SK-N-SH (cell line): ENCODE measurements around the gene C7. TPM values are rescaled to one million over a fixed set of nuclear protein-coding genes. Genes with fewer than 3 reads are reported as not detected.

Source experiments
- CTCF ChIA-PET: fragments of 300-600, 350-600 bp; formaldehyde crosslinking; extraction: SDS; loops from one replicate; lab custom pipeline; 2021; lab: Yijun Ruan, JAX
- POLR2A ChIA-PET: fragments of 350-600 bp; sonication (Branson Sonifier 250); formaldehyde crosslinking; extraction: SDS; loops from one replicate; lab custom pipeline; 2020; ENCODE audit warnings: antibody characterized with exemption, inconsistent platforms; lab: Yijun Ruan, JAX
- DNase-seq: peaks from one replicate; pipeline ENCODE4 v3.0.0; 2012
- H2AFZ ChIP-seq: fragments of 200-600 bp; sonication (generic); 2 replicates; pipeline ENCODE4 v1.8.1; 2016; ENCODE audit warnings: antibody characterized with exemption, mild to moderate bottlenecking, low read depth
- H3F3A ChIP-seq: fragments of 200-600 bp; sonication (generic); replicated peaks from 2 replicates; pipeline ENCODE3; 2016; ENCODE audit warnings: antibody characterized with exemption, mild to moderate bottlenecking; ENCODE audit not compliant: insufficient read depth
- H3K27ac ChIP-seq, 2 experiments: fragments of 200-500 bp in 1 of 2; fragments of 200-600 bp in 1 of 2; sonication (Bioruptor generic) in 1 of 2; sonication (generic), shearing (Covaris generic) in 1 of 2; 2 replicates each; pipeline versions ENCODE4 v1.5.1 to v1.6.1; 2014 to 2016; ENCODE audit warnings: low read depth in 2 of 2, inconsistent platforms in 1 of 2, low read length in 1 of 2, mild to moderate bottlenecking in 1 of 2, mixed read lengths in 1 of 2
- H3K27me3 ChIP-seq: fragments of 200-600 bp; sonication (generic), shearing (Covaris generic); 2 replicates; pipeline ENCODE4 v1.6.1; 2016; ENCODE audit warnings: mixed run types; ENCODE audit not compliant: insufficient read depth
- H3K36me3 ChIP-seq, 2 experiments: fragments of 200-500 bp in 1 of 2; fragments of 200-600 bp in 1 of 2; sonication (Bioruptor generic) in 1 of 2; sonication (generic) in 1 of 2; replicated peaks in 1 of 2; 2 replicates each; pipeline versions ENCODE3 to v1.5.1; 2014 to 2016; ENCODE audit warnings: low read length in 1 of 2, mild to moderate bottlenecking in 1 of 2; ENCODE audit not compliant: insufficient read depth in 2 of 2, control insufficient read depth in 1 of 2
- H3K4me1 ChIP-seq, 2 experiments: fragments of 200-500 bp in 1 of 2; fragments of 200-600 bp in 1 of 2; sonication (Bioruptor generic) in 1 of 2; sonication (generic), shearing (Covaris generic) in 1 of 2; 2 replicates each; pipeline versions ENCODE4 v1.5.1 to v1.6.1; 2014 to 2016; ENCODE audit warnings: low read depth in 1 of 2, low read length in 1 of 2, mixed run types in 1 of 2; ENCODE audit not compliant: insufficient read depth in 2 of 2, control insufficient read depth in 1 of 2
- H3K4me2 ChIP-seq: fragments of 200-600 bp; sonication (generic), shearing (Covaris generic); 2 replicates; pipeline ENCODE4 v1.6.1; 2017; ENCODE audit warnings: mixed run types
- H3K4me3 ChIP-seq, 2 experiments: fragments of 200-500 bp in 1 of 2; fragments of 200-600 bp in 1 of 2; sonication (Bioruptor generic) in 1 of 2; sonication (generic), shearing (Covaris generic) in 1 of 2; 2 replicates each; pipeline versions ENCODE4 v1.5.1 to v1.8.1; 2014 to 2016; ENCODE audit warnings: low read depth in 2 of 2, inconsistent platforms in 1 of 2, low read length in 1 of 2, mild to moderate bottlenecking in 1 of 2, mixed read lengths in 1 of 2, moderate library complexity in 1 of 2
- H3K79me2 ChIP-seq: fragments of 200-600 bp; sonication (generic); 2 replicates; pipeline ENCODE4 v1.8.1; 2017; ENCODE audit warnings: mild to moderate bottlenecking; ENCODE audit not compliant: insufficient read depth
- H3K9ac ChIP-seq: fragments of 200-600 bp; sonication (generic); 2 replicates; pipeline ENCODE4 v1.6.1; 2017; ENCODE audit warnings: mixed run types
- H3K9me2 ChIP-seq: fragments of 200-600 bp; sonication (generic); 2 replicates; pipeline ENCODE4 v1.6.1; 2017; ENCODE audit warnings: mixed run types
- H3K9me3 ChIP-seq: fragments of 200-600 bp; sonication (generic); 2 replicates; pipeline ENCODE4 v1.6.1; 2017; ENCODE audit warnings: mixed run types, mild to moderate bottlenecking, moderate library complexity
- H4K20me1 ChIP-seq: fragments of 200-600 bp; sonication (generic); 2 replicates; pipeline ENCODE4 v1.6.1; 2017; ENCODE audit warnings: mild to moderate bottlenecking, mixed run types; ENCODE audit not compliant: insufficient read depth
- CHD2 ChIP-seq: fragments of 150-350 bp; IDR thresholded peaks from 2 replicates; pipeline ENCODE4 v1.6.1; 2018; ENCODE audit warnings: low read length; ENCODE audit not compliant: partially characterized antibody
- CTCF ChIP-seq: fragments of 200-600 bp; sonication (generic); IDR thresholded peaks from 2 replicates; pipeline ENCODE4 v1.6.1; 2017; ENCODE audit warnings: antibody characterized with exemption, mild to moderate bottlenecking, moderate library complexity
- ELF1 ChIP-seq: IDR thresholded peaks from 2 replicates; pipeline ENCODE4 v1.4.0; 2012
- EP300 ChIP-seq, 2 experiments: IDR thresholded peaks; 2 replicates each; pipeline versions ENCODE4 v1.4.0 to v1.6.1; 2012; ENCODE audit warnings: borderline replicate concordance in 1 of 2, low read depth in 1 of 2, low read length in 1 of 2
- FOXJ3 ChIP-seq: sonication (generic); formaldehyde crosslinking; IDR thresholded peaks from 2 replicates; pipeline ENCODE4 v1.5.1; 2020; ENCODE audit warnings: mild to moderate bottlenecking, missing genetic modification reagents
- FOXM1 ChIP-seq: IDR thresholded peaks from 2 replicates; pipeline ENCODE4 v1.4.0; 2012; ENCODE audit warnings: low read depth, mild to moderate bottlenecking
- GABPA ChIP-seq: IDR thresholded peaks from 2 replicates; pipeline ENCODE4 v1.4.0; 2012; ENCODE audit warnings: low read depth, mild to moderate bottlenecking
- GATA2 ChIP-seq: sonication (generic); formaldehyde crosslinking; IDR thresholded peaks from 2 replicates; pipeline ENCODE4 v1.5.0; 2020; ENCODE audit warnings: mild to moderate bottlenecking, missing genetic modification reagents
- IRF3 ChIP-seq: fragments of 150-350 bp; IDR thresholded peaks from 2 replicates; pipeline ENCODE4 v1.6.1; 2016; ENCODE audit warnings: mild to moderate bottlenecking, low read depth, low read length
- JUND ChIP-seq: IDR thresholded peaks from 2 replicates; pipeline ENCODE4 v1.4.0; 2012
- NFIC ChIP-seq: IDR thresholded peaks from 2 replicates; pipeline ENCODE4 v1.4.0; 2012; ENCODE audit warnings: borderline replicate concordance
- POLR2AphosphoS5 ChIP-seq: IDR thresholded peaks from 2 replicates; pipeline ENCODE4 v1.6.1; 2012; ENCODE audit warnings: low read depth, low read length
- RAD21 ChIP-seq: IDR thresholded peaks from 2 replicates; pipeline ENCODE4 v1.6.1; 2012; ENCODE audit warnings: mild to moderate bottlenecking, low read length
- RCOR1 ChIP-seq: fragments of 150-350 bp; IDR thresholded peaks from 2 replicates; pipeline ENCODE4 v1.6.1; 2017; ENCODE audit warnings: antibody characterized with exemption, low read length
- SIN3A ChIP-seq: IDR thresholded peaks from 2 replicates; pipeline ENCODE4 v1.6.1; 2012; ENCODE audit warnings: low read depth, mild to moderate bottlenecking, low read length, moderate library complexity, borderline replicate concordance
- SMC3 ChIP-seq: IDR thresholded peaks from 2 replicates; pipeline ENCODE4 v1.6.1; 2012; ENCODE audit warnings: low read depth, low read length, improper control_type of control experiment
- TEAD4 ChIP-seq: IDR thresholded peaks from 2 replicates; pipeline ENCODE4 v1.4.0; 2012; ENCODE audit warnings: mild to moderate bottlenecking, borderline replicate concordance; ENCODE audit not compliant: insufficient read depth
- YY1 ChIP-seq: IDR thresholded peaks from 2 replicates; pipeline ENCODE4 v1.4.0; 2012; ENCODE audit warnings: low read depth, mild to moderate bottlenecking
- WGBS: methylation state at CpG from one replicate; pipeline ENCODE4 v1.1.6; 2017; ENCODE audit warnings: low lambda C conversion rate; 5-methylcytosine and 5-hydroxymethylcytosine counted together
- polyA plus RNA-seq, 3 experiments: library from polyadenylated mRNA; depleted of rRNA; stranded (reverse); fragments of >200 nt; gene quantifications; 2 replicates each; pipeline ENCODE4 v1.2.3, GENCODE V29; 2012
- TF ChIP-seq, protein P1 (sequence below): IDR thresholded peaks from 2 replicates; pipeline ENCODE4; 2012

C7 gene
- polyA plus RNA-seq, 1 of the 3 experiments (the other 2 are of a cell fraction) = 11.1 TPM

DNA sequence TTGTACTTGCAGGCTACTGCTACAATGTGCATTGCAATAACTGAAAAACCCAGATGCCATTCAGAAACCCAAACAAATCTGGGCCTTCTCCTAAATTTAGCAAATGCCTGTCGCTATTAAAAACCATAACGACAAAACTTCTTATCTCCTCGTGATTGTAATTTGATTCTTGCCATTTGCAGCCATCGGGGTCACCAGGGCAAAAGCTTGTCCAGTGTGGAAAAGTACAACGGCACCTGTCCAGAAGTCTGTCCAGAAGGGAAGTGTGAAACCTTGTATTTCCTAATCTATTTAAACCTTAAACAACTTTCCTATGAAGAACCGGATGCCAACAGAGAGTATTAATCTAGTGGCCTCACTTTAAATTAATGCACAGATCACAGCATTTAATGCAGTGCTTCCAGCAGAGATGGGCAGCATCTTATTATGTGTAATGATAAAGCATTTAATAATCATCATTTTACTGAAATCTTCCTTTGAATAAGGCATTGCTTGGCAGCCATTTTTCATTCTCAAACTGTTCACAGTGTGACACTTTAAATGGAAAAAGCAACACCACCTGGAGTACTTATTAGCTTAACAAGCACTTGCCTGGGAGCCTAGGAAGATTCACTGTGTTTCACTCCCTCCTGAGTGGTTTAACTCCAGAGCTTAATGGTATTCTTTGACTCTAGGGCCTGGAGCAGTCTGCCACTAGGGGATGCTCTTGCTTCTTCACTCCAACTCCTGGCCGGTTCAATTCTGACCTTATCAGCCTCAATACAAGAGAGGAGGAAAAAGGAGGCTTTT lies 4.9 kb upstream of the C7 start:
- Histone ChIP-seq H3K4me3 (peak overlapping the region in 1 of 2 experiments; percentile 43; a peak in 1 of 4 replicates), H3K4me1 (peaks cover 0 to 13% of the 10 kb centered on the region in 2 experiments; a peak in 2 of 4 replicates), H3K9me2 (no peaks in the 10 kb centered on the region), H3K27ac (peak overlapping the region in 1 of 2 experiments; percentile 86; a peak in 2 of 4 replicates), H3K9me3 (no peaks in the 10 kb centered on the region), H4K20me1 (no peaks in the 10 kb centered on the region), H2AFZ (no peak overlapping the region; the same call in 1 of the 2 replicates), H3K9ac (no peak overlapping the region), H3K79me2 (no peaks in the 10 kb centered on the region), H3K4me2 (no peak overlapping the region), H3F3A (no peaks in the 10 kb centered on the region), H3K27me3 (no peaks in the 10 kb centered on the region), H3K36me3 (no peaks in the 10 kb centered on the region)
- DNase-seq = peak; percentile 67
- ChIA-PET CTCF (interaction anchor here (0.6 to 4.3 kb wide), 89 partner anchors 9 to 1153 kb away, joined by 3 to 44 read pairs (median 4); partner anchors contain the start of gene PLCXD3), POLR2A (interaction anchor here (0.7 to 1.4 kb wide), 3 partner anchors 603 to 889 kb away, joined by 3 to 4 read pairs (median 3); no protein-coding TSS in a partner anchor)
- WGBS = 17% methylated on average over 7 of the region's 7 CpGs
- TF ChIP-seq CHD2 = peak; percentile 32
- TF ChIP-seq RAD21 = peak; percentile 98
- TF ChIP-seq EP300 (IDR thresholded peaks at IDR 0.05; ENCODE audit: borderline replicate concordance in 1 of 2, low read depth in 1 of 2, low read length in 1 of 2) = peak in 1 of 2 experiments; percentile 37; a peak in 1 of 4 replicates
- peak; percentile 85 for TF ChIP-seq SMC3
- TF ChIP-seq, protein P1, sequence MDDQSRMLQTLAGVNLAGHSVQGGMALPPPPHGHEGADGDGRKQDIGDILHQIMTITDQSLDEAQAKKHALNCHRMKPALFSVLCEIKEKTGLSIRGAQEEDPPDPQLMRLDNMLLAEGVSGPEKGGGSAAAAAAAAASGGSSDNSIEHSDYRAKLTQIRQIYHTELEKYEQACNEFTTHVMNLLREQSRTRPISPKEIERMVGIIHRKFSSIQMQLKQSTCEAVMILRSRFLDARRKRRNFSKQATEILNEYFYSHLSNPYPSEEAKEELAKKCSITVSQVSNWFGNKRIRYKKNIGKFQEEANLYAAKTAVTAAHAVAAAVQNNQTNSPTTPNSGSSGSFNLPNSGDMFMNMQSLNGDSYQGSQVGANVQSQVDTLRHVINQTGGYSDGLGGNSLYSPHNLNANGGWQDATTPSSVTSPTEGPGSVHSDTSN = no peak
- no peak for TF ChIP-seq TEAD4
- peak; percentile 29; the same call in 1 of the 2 replicates for TF ChIP-seq RCOR1
- TF ChIP-seq CTCF = peak; percentile 87
- TF ChIP-seq GATA2 (CRISPR knock-in tag) = peak; percentile 76

DNA sequence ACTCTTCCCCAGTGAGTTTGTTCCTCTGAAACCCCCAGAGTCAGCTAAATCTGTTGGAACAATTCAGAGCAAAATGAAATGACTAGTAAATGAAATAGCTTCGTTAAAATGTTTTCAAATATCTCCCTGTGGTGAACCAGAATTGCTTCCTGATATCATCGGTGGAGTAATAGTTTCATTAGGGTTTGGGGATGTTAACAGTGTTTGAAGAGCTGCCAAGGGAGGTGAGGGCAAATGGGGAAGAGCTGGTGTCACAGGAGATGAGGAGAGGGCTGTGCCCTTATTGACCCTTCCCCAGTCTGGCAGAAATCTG lies 4.3 kb upstream of the C7 start:
- Histone ChIP-seq H3K9ac (no peak overlapping the region), H3K9me3 (no peaks in the 10 kb centered on the region), H3K4me2 (no peak overlapping the region), H3K4me3 (peak overlapping the region in 1 of 2 experiments; percentile 43; a peak in 1 of 4 replicates), H3K36me3 (no peaks in the 10 kb centered on the region), H3K27ac (peak overlapping the region in 1 of 2 experiments; percentile 86; a peak in 2 of 4 replicates), H2AFZ (no peak overlapping the region), H3K9me2 (no peaks in the 10 kb centered on the region), H3F3A (no peaks in the 10 kb centered on the region), H3K79me2 (no peaks in the 10 kb centered on the region), H3K4me1 (peaks cover 0 to 13% of the 10 kb centered on the region in 2 experiments; a peak in 2 of 4 replicates), H3K27me3 (no peaks in the 10 kb centered on the region), H4K20me1 (no peaks in the 10 kb centered on the region)
- ChIA-PET POLR2A (interaction anchor here (1.4 kb wide), 1 partner anchor 888 kb away, joined by 3 read pairs; no protein-coding TSS in a partner anchor), CTCF (interaction anchor here (0.6 to 4.3 kb wide), 76 partner anchors 8 to 1152 kb away, joined by 3 to 44 read pairs (median 5); partner anchors contain the start of gene PLCXD3)
- DNase-seq = peak; percentile 15
- TF ChIP-seq FOXM1 = no peak
- no peak for TF ChIP-seq SIN3A
- TF ChIP-seq JUND = no peak
- no peak for TF ChIP-seq IRF3
- TF ChIP-seq FOXJ3 (CRISPR knock-in tag) = no peak
- TF ChIP-seq YY1 = no peak
- no peak for TF ChIP-seq EP300 (IDR thresholded peaks at IDR 0.05; ENCODE audit: borderline replicate concordance in 1 of 2, low read depth in 1 of 2, low read length in 1 of 2)
- TF ChIP-seq GABPA = no peak
- TF ChIP-seq SMC3 = no peak
- no peak for TF ChIP-seq NFIC
- TF ChIP-seq POLR2AphosphoS5 = no peak
- no peak for TF ChIP-seq RCOR1
- TF ChIP-seq ELF1 = no peak
- TF ChIP-seq TEAD4 = no peak
- WGBS = 30% methylated on average over 2 of the region's 2 CpGs
